ENCODE data around the gene SH3RF2.

DNA sequence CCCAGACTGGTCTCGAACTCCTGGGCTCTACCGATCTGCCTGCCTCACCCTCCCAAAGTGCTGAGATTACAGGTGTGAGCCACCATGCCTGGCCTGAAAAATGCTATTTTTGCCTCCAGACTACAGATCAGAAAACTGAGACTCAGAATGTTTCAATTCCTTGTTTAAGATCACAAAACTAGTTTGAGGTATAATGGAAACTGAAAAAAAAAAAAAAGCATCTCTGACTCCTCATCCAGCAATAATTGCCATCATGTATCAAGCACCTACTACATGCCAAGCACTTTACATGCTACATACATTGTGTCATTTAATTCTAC is 133.4 kb downstream of the SH3RF2 start:
- TF ChIP-seq, protein P1, sequence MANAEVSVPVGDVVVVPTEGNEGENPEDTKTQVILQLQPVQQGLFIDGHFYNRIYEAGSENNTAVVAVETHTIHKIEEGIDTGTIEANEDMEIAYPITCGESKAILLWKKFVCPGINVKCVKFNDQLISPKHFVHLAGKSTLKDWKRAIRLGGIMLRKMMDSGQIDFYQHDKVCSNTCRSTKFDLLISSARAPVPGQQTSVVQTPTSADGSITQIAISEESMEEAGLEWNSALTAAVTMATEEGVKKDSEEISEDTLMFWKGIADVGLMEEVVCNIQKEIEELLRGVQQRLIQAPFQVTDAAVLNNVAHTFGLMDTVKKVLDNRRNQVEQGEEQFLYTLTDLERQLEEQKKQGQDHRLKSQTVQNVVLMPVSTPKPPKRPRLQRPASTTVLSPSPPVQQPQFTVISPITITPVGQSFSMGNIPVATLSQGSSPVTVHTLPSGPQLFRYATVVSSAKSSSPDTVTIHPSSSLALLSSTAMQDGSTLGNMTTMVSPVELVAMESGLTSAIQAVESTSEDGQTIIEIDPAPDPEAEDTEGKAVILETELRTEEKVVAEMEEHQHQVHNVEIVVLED (CRISPR knock-in tag; IDR thresholded peaks at IDR 0.05; ENCODE audit: borderline replicate concordance) = no peak
- no peak for TF ChIP-seq CAMTA2 (CRISPR knock-in tag; IDR thresholded peaks at IDR 0.05; ENCODE audit: borderline replicate concordance)
- no peak for TF ChIP-seq POLR2AphosphoS5 (IDR thresholded peaks at IDR 0.05; ENCODE audit: low read depth, low read length)
- TF ChIP-seq ZKSCAN5 (CRISPR knock-in tag; IDR thresholded peaks at IDR 0.05) = no peak
- no peak for TF ChIP-seq RAD51 (IDR thresholded peaks at IDR 0.05; ENCODE audit: borderline replicate concordance)
- TF ChIP-seq POLR2A (IDR thresholded peaks at IDR 0.05; ENCODE audit: insufficient read depth in 1 of 2, low read depth in 2 of 2, low read length in 2 of 2) = no peak
- TF ChIP-seq ZSCAN22 (CRISPR knock-in tag; IDR thresholded peaks at IDR 0.05) = no peak
- no peak for TF ChIP-seq TCF12 (IDR thresholded peaks at IDR 0.05)
- no peak for TF ChIP-seq TCF12 (CRISPR knock-in tag; IDR thresholded peaks at IDR 0.05)
- no peak for TF ChIP-seq ARNT (IDR thresholded peaks at IDR 0.05)
- TF ChIP-seq, protein P2, sequence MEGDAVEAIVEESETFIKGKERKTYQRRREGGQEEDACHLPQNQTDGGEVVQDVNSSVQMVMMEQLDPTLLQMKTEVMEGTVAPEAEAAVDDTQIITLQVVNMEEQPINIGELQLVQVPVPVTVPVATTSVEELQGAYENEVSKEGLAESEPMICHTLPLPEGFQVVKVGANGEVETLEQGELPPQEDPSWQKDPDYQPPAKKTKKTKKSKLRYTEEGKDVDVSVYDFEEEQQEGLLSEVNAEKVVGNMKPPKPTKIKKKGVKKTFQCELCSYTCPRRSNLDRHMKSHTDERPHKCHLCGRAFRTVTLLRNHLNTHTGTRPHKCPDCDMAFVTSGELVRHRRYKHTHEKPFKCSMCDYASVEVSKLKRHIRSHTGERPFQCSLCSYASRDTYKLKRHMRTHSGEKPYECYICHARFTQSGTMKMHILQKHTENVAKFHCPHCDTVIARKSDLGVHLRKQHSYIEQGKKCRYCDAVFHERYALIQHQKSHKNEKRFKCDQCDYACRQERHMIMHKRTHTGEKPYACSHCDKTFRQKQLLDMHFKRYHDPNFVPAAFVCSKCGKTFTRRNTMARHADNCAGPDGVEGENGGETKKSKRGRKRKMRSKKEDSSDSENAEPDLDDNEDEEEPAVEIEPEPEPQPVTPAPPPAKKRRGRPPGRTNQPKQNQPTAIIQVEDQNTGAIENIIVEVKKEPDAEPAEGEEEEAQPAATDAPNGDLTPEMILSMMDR (CRISPR knock-in tag; IDR thresholded peaks at IDR 0.05) = no peak
